GM23248 (cell line): Measurements from ENCODE around the gene POLR2I.

Source experiments
- EZH2 ChIP-seq: fragments of 200-600 bp; sonication (generic); IDR thresholded peaks from 2 replicates; pipeline ENCODE4 v1.6.1; 2018; ENCODE audit warnings: antibody characterized with exemption, mild to moderate bottlenecking; ENCODE audit not compliant: insufficient read depth, poor library complexity, severe bottlenecking
- EZH2phosphoT487 ChIP-seq: fragments of 200-600 bp; sonication (generic); IDR thresholded peaks from 2 replicates; pipeline ENCODE4 v1.6.1; 2018; ENCODE audit warnings: antibody characterized with exemption, moderate library complexity, mild to moderate bottlenecking, low read depth; ENCODE audit not compliant: insufficient read depth

DNA sequence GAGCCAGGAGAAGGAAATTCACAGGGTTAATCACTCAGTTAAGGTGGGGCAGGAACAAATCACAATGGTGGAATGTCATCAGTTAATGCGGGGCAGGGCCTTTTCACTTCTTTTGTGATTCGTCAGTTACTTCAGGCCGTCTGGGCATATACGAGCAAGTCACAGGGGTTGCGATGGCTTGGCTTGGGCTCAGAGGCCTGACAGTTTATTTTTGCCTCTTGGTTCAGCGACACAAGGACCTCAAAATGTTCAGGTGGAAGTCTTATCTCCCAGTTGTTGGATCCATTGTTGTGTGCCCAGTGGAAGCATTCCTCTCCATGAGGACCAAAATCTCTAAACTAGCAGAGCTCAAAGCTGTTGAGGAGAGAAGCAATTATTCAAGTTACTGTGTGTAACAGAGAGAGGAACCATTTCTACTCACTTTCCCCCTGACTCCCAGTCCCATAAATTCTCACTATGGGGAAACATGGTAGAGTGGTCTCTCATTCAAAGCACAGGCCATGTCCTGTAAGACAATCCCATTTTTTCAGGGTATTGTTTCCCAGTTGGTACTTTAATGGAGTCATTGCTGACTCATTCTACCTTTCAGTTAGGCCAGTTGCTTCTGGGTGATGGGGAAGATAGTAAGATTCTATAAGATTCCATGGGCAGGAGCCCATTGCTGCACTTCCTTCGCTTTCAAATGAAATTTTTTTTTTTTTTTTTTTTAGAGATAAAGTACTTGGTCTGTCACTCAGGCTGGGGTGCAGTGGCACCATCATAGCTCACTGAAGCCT, 46.3 kb upstream of the POLR2I start:
- no peak for TF ChIP-seq EZH2phosphoT487
- TF ChIP-seq EZH2 = no peak
